GM12878 (cell line): ENCODE data around the gene RASAL2. TPM values are rescaled to one million over a fixed set of nuclear protein-coding genes. Genes with fewer than 3 reads are reported as not detected.

ENCODE experiments used
- ATAC-seq: fragments of 200-7000 bp; cut with Tn5 transposase; 3 replicates; pipeline ENCODE4 v1.9.1; 2020; ENCODE audit warnings: mild to moderate bottlenecking, moderate library complexity
- BruUV-seq: library from RNA; stranded (reverse); fragments of 400-500 nt; replicated peaks from 2 replicates; lab custom pipeline; 2021; lab: Mats Ljungman, UMichigan
- CTCF ChIA-PET: fragments of 300-600 bp; sonication (Branson Sonifier 250); formaldehyde crosslinking; extraction: SDS; loops from one replicate; lab custom pipeline; 2021; ENCODE audit warnings: inconsistent platforms; lab: Yijun Ruan, JAX
- POLR2A ChIA-PET: fragments of 350-600 bp; formaldehyde crosslinking; extraction: SDS; loops from one replicate; lab custom pipeline; 2021; ENCODE audit warnings: inconsistent platforms; lab: Charles Lee
- RAD21 ChIA-PET: fragments of 300-600 bp; sonication (Branson Sonifier 250); formaldehyde crosslinking; loops from one replicate; lab custom pipeline; 2023; ENCODE audit warnings: antibody characterized with exemption; ENCODE audit not compliant: unreplicated experiment; lab: Charles Lee
- SMC1A ChIA-PET: fragments of 300-600 bp; sonication (Branson Sonifier 250); formaldehyde crosslinking; loops from one replicate; lab custom pipeline; 2023; ENCODE audit not compliant: unreplicated experiment, uncharacterized antibody; lab: Charles Lee
- DNase-seq: peaks from one replicate; pipeline ENCODE4 v3.0.0-alpha.2; 2011; ENCODE audit warnings: low read depth, low spot score
- FAIRE-seq: peaks from 3 replicates; lab custom pipeline; 2011; peaks lifted over from hg19 to GRCh38; lab: Jason Lieb, UNC
- H2AFZ ChIP-seq: 2 replicates; pipeline ENCODE4 v1.6.0; 2011; ENCODE audit warnings: low read depth, low read length, control low read depth; ENCODE audit not compliant: control insufficient read depth
- H3K27ac ChIP-seq: 2 replicates; pipeline ENCODE4 v1.5.1; 2011; ENCODE audit warnings: control low read depth; ENCODE audit not compliant: control insufficient read depth, insufficient read depth
- H3K27me3 ChIP-seq, 2 experiments: replicated peaks in 1 of 2; 2 replicates each; pipeline versions ENCODE4 v1.6.0 to v1.6.1; 2011; ENCODE audit warnings: low read length in 1 of 2; ENCODE audit not compliant: control insufficient read depth in 2 of 2, insufficient read depth in 2 of 2
- H3K36me3 ChIP-seq, 2 experiments: 2 replicates each; pipeline ENCODE4 v1.5.1; 2011; ENCODE audit warnings: low read length in 1 of 2; ENCODE audit not compliant: control insufficient read depth in 2 of 2, insufficient read depth in 2 of 2
- H3K4me1 ChIP-seq: 2 replicates; pipeline ENCODE4 v1.6.1; 2011; ENCODE audit warnings: mild to moderate bottlenecking, low read length, moderate library complexity, mixed read lengths; ENCODE audit not compliant: control insufficient read depth, insufficient read depth
- H3K4me2 ChIP-seq: 2 replicates; pipeline ENCODE4 v1.6.0; 2011; ENCODE audit warnings: control low read depth; ENCODE audit not compliant: control insufficient read depth, insufficient read depth
- H3K4me3 ChIP-seq: fragments of 200-600 bp; sonication (generic); 2 replicates; pipeline ENCODE4 v1.5.1; 2016
- H3K79me2 ChIP-seq: 2 replicates; pipeline ENCODE4 v1.6.0; 2011; ENCODE audit warnings: low read length; ENCODE audit not compliant: control insufficient read depth, insufficient read depth
- H3K9ac ChIP-seq: 2 replicates; pipeline ENCODE4 v1.8.0; 2011; ENCODE audit warnings: low read length, control low read depth, mixed read lengths; ENCODE audit not compliant: control insufficient read depth, insufficient read depth
- H3K9me3 ChIP-seq: replicated peaks from 3 replicates; pipeline ENCODE4 v1.5.1; 2011; ENCODE audit warnings: mild to moderate bottlenecking, low read length; ENCODE audit not compliant: control insufficient read depth, insufficient read depth
- H4K20me1 ChIP-seq: 2 replicates; pipeline ENCODE4 v1.6.0; 2011; ENCODE audit not compliant: control insufficient read depth, insufficient read depth
- CHD1 ChIP-seq: IDR thresholded peaks from 2 replicates; pipeline ENCODE4 v1.6.1; 2012; ENCODE audit warnings: low read depth, low read length, improper control_type of control experiment
- DPF2 ChIP-seq: fragments of 450-650 bp; IDR thresholded peaks from 2 replicates; pipeline ENCODE4 v1.6.1; 2017; ENCODE audit warnings: mild to moderate bottlenecking
- EED ChIP-seq: sonication (generic); IDR thresholded peaks from 2 replicates; pipeline ENCODE4 v1.6.1; 2016; ENCODE audit warnings: antibody characterized with exemption, low read depth
- IKZF1 ChIP-seq: fragments of 450-650 bp; conservative IDR thresholded peaks from 2 replicates; pipeline ENCODE4 v1.6.1; 2017; ENCODE audit warnings: antibody characterized with exemption, mild to moderate bottlenecking
- JUND ChIP-seq: IDR thresholded peaks from 2 replicates; pipeline ENCODE4 v1.6.1; 2012; ENCODE audit warnings: low read depth, mild to moderate bottlenecking, low read length, improper control_type of control experiment, moderate library complexity
- KDM1A ChIP-seq: fragments of 200-600 bp; sonication (generic); IDR thresholded peaks from 2 replicates; pipeline ENCODE4 v1.6.1; 2016; ENCODE audit warnings: borderline replicate concordance
- in situ Hi-C: fragments of 300-500 bp; cut with MboI; formaldehyde crosslinking; loops from 9 replicates; pipeline ENCODE4 v1.14.3; 2018; ENCODE audit warnings: mixed read lengths
- intact Hi-C: fragments of 100-400 bp; cut with micrococcal nuclease; formaldehyde crosslinking; loops from one replicate; pipeline ENCODE4 v1.14.2; 2022; ENCODE audit not compliant: unreplicated experiment
- polyA plus RNA-seq, 11 experiments: library from polyadenylated mRNA; depleted of rRNA in 4 of 11; unstranded in 6 of 11; stranded (reverse) in 5 of 11; fragments of >200 nt; fragmentation: Nextera tagmentation in 4 of 11; fragmentation: Illumina TruSeq in 1 of 11; extraction: Ambion mirVana in 4 of 11; extraction: Trizol in 1 of 11; gene quantifications; 1 replicate in 1 of 11; 2 replicates in 10 of 11; pipeline versions ENCODE4 v1.2.1 to v1.2.3, GENCODE V29; 2011 to 2016; ENCODE audit warnings: inconsistent platforms in 2 of 11, missing spikeins in 2 of 11, low read depth in 1 of 11
- total RNA-seq, 4 experiments: library from RNA; depleted of rRNA in 3 of 4; stranded (reverse); fragments of >200 nt in 3 of 4; fragmentation: Illumina TruSeq in 1 of 4; extraction: Trizol in 1 of 4; gene quantifications; 2 replicates each; pipeline versions ENCODE4 v1.2.1 to v1.2.3, GENCODE V29; 2013 to 2021
- TF ChIP-seq, protein P1 (sequence below): IDR thresholded peaks from 2 replicates; pipeline ENCODE4 v1.6.1; 2012; ENCODE audit warnings: low read length, inconsistent platforms
- TF ChIP-seq, protein P2 (sequence below), 3 experiments: IDR thresholded peaks in 2 of 3; conservative IDR thresholded peaks in 1 of 3; 2 replicates each; pipeline ENCODE4 v1.5.1; 2011; ENCODE audit warnings: low read depth in 3 of 3, low read length in 3 of 3, mild to moderate bottlenecking in 3 of 3, control low read depth in 2 of 3, moderate library complexity in 2 of 3, inconsistent platforms in 1 of 3, mixed read lengths in 1 of 3; ENCODE audit not compliant: control insufficient read depth in 2 of 3, insufficient read depth in 1 of 3; ENCODE audit errors: extremely low read depth in 1 of 3

Gene RASAL2
- total and polyA plus RNA-seq, 10 of the 15 experiments (the other 5 are each of a cell fraction or from before 2014, with no cell fraction given) = 0.02 to 6.9 (median 0.17) TPM; not detected in 1

DNA sequence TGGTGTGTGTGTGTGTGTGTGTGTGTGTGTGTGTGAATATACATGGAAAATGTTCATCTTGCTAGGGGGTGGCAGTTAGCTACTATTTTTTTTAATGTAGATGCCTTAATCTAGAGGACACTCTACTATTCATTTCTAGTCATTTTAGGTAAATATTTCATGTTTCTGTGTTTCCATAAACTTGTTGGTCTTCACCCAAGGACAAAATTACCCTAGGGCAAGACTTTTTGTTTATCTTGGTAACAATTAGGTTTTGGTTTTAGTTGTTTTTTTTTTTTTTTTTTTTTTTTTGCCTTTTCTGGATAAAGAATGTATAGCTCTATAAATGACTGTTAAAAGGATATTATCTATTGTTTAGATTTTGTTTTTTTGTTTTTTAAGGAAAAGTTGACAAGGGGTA lies 370.7 kb downstream of the RASAL2 start (continued):
- TF ChIP-seq JUND (no peak), IKZF1 (no peak), KDM1A (no peak), DPF2 (no peak), CHD1 (no peak)
- TF ChIP-seq, protein P1, sequence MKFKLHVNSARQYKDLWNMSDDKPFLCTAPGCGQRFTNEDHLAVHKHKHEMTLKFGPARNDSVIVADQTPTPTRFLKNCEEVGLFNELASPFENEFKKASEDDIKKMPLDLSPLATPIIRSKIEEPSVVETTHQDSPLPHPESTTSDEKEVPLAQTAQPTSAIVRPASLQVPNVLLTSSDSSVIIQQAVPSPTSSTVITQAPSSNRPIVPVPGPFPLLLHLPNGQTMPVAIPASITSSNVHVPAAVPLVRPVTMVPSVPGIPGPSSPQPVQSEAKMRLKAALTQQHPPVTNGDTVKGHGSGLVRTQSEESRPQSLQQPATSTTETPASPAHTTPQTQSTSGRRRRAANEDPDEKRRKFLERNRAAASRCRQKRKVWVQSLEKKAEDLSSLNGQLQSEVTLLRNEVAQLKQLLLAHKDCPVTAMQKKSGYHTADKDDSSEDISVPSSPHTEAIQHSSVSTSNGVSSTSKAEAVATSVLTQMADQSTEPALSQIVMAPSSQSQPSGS = no peak
- TF ChIP-seq, protein P2, sequence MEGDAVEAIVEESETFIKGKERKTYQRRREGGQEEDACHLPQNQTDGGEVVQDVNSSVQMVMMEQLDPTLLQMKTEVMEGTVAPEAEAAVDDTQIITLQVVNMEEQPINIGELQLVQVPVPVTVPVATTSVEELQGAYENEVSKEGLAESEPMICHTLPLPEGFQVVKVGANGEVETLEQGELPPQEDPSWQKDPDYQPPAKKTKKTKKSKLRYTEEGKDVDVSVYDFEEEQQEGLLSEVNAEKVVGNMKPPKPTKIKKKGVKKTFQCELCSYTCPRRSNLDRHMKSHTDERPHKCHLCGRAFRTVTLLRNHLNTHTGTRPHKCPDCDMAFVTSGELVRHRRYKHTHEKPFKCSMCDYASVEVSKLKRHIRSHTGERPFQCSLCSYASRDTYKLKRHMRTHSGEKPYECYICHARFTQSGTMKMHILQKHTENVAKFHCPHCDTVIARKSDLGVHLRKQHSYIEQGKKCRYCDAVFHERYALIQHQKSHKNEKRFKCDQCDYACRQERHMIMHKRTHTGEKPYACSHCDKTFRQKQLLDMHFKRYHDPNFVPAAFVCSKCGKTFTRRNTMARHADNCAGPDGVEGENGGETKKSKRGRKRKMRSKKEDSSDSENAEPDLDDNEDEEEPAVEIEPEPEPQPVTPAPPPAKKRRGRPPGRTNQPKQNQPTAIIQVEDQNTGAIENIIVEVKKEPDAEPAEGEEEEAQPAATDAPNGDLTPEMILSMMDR (IDR thresholded peaks at IDR 0.05 in 2 of 3, conservative IDR thresholded peaks at IDR 0.05 in 1 of 3; ENCODE audit: control insufficient read depth in 2 of 3, extremely low read depth in 1 of 3, insufficient read depth in 1 of 3, low read depth in 3 of 3, low read length in 3 of 3) = no peak

DNA sequence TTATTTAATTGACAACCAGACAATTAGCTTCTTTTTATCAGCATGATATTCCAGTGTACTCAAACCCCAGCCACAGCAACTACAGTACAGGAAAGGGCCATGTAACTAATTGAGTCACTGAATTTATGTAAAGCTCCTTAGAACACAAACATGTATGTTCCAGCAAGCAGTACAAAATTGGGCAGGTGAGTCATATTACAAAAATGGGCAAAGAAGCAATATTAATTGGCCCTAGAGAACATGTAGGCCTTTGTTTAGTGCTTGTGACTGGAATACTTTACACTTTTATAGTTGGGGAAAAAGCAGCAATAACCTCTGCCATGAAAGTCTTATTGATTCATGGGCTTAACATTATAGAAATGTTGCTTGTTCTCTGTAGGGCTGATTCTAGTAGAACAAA lies 371.1 kb downstream of the RASAL2 start:
- Histone ChIP-seq H3K9me3 (no peaks in the 10 kb centered on the region), H3K4me2 (no peak overlapping the region), H3K27ac (no peak overlapping the region), H4K20me1 (no peaks in the 10 kb centered on the region), H2AFZ (no peak overlapping the region), H3K4me3 (no peak overlapping the region), H3K9ac (no peak overlapping the region), H3K79me2 (no peaks in the 10 kb centered on the region), H3K27me3 (no peaks in the 10 kb centered on the region), H3K4me1 (no peaks in the 10 kb centered on the region), H3K36me3 (no peaks in the 10 kb centered on the region)
- ChIA-PET CTCF (interaction anchor here (1.1 to 1.3 kb wide), 3 partner anchors 21 to 165 kb away, joined by 3 to 6 read pairs (median 4); no protein-coding TSS in a partner anchor), RAD21 (no interaction called here), POLR2A (no interaction called here), SMC1A (interaction anchor here (1.3 kb wide), 1 partner anchor 11 kb away, joined by 4 read pairs; no protein-coding TSS in a partner anchor)
- FAIRE-seq = no peak
- TF ChIP-seq EED = no peak
- in situ Hi-C loops = no loop called here
- DNase-seq = no peak
- BruUV-seq = no TSS peak
- no peak for ATAC-seq
- intact Hi-C loops = no loop called here
